Activated naive CD8-positive, alpha-beta T cell (primary cell): ENCODE data around the gene CDH4.

Experiments used
- H3K27ac Mint-ChIP-seq: one replicate; pipeline ENCODE4 v1.8.0; 2021; ENCODE audit warnings: mixed read lengths
- H3K27me3 Mint-ChIP-seq: one replicate; pipeline ENCODE4 v1.8.0; 2021; ENCODE audit warnings: mixed read lengths
- H3K36me3 Mint-ChIP-seq: one replicate; pipeline ENCODE4 v1.8.0; 2021; ENCODE audit warnings: mixed read lengths
- H3K4me1 Mint-ChIP-seq: one replicate; pipeline ENCODE4 v1.8.0; 2021; ENCODE audit warnings: low read depth, mixed read lengths
- H3K4me3 Mint-ChIP-seq: one replicate; pipeline ENCODE4 v1.8.0; 2021; ENCODE audit warnings: mild to moderate bottlenecking, mixed read lengths
- H3K9me3 Mint-ChIP-seq: one replicate; pipeline ENCODE4 v1.8.0; 2021; ENCODE audit warnings: low read depth, mixed read lengths

CDH4 gene

GRCh38 chr20:61930776-61931475, 678.9 kb downstream of the CDH4 start:
- H3K36me3 Mint-ChIP-seq: no peaks in the 10 kb centered on the region
- no peaks in the 10 kb centered on the region for H3K4me1 Mint-ChIP-seq
- no peak overlapping the region for H3K27ac Mint-ChIP-seq

GRCh38 chr20:61931476-61932198, 679.6 kb downstream of the CDH4 start:
- H3K27me3 Mint-ChIP-seq: no peaks in the 10 kb centered on the region
- H3K4me1 Mint-ChIP-seq: no peaks in the 10 kb centered on the region
- no peak overlapping the region for H3K27ac Mint-ChIP-seq
- H3K4me3 Mint-ChIP-seq: no peak overlapping the region
- no peaks in the 10 kb centered on the region for H3K36me3 Mint-ChIP-seq
- no peaks in the 10 kb centered on the region for H3K9me3 Mint-ChIP-seq

More at GRCh38 chr20:61930776-61931475, 678.9 kb downstream of the CDH4 start:
- Mint-ChIP-seq H3K9me3 (no peaks in the 10 kb centered on the region), H3K27me3 (no peaks in the 10 kb centered on the region), H3K4me3 (no peak overlapping the region)

- Mint-ChIP-seq H3K27ac (no peak overlapping the region), H3K27me3 (no peaks in the 10 kb centered on the region), H3K4me1 (no peaks in the 10 kb centered on the region), H3K36me3 (no peaks in the 10 kb centered on the region), H3K4me3 (no peak overlapping the region), H3K9me3 (no peaks in the 10 kb centered on the region)
Observed at GRCh38 chr20:61932199-61932592, 680.1 kb downstream of the CDH4 start.

GRCh38 chr20:61932711-61933480, 680.8 kb downstream of the CDH4 start:
- Mint-ChIP-seq H3K36me3 (no peaks in the 10 kb centered on the region), H3K27me3 (no peaks in the 10 kb centered on the region), H3K9me3 (no peaks in the 10 kb centered on the region), H3K4me1 (no peaks in the 10 kb centered on the region), H3K27ac (no peak overlapping the region), H3K4me3 (no peak overlapping the region)

GRCh38 chr20:61933481-61933950, 681.5 kb downstream of the CDH4 start:
- H3K36me3 Mint-ChIP-seq: no peaks in the 10 kb centered on the region
- H3K27ac Mint-ChIP-seq: no peak overlapping the region
- H3K9me3 Mint-ChIP-seq: no peaks in the 10 kb centered on the region
- no peaks in the 10 kb centered on the region for H3K27me3 Mint-ChIP-seq
- H3K4me1 Mint-ChIP-seq: no peaks in the 10 kb centered on the region
- no peak overlapping the region for H3K4me3 Mint-ChIP-seq

GRCh38 chr20:61933951-61934715, 682.1 kb downstream of the CDH4 start:
- Mint-ChIP-seq H3K27me3 (no peaks in the 10 kb centered on the region), H3K9me3 (no peaks in the 10 kb centered on the region), H3K4me3 (no peak overlapping the region), H3K36me3 (no peaks in the 10 kb centered on the region), H3K4me1 (no peaks in the 10 kb centered on the region), H3K27ac (no peak overlapping the region)

- H3K4me1 Mint-ChIP-seq: no peaks in the 10 kb centered on the region
- no peak overlapping the region for H3K27ac Mint-ChIP-seq
- no peak overlapping the region for H3K4me3 Mint-ChIP-seq
- H3K9me3 Mint-ChIP-seq: no peaks in the 10 kb centered on the region
- H3K36me3 Mint-ChIP-seq: no peaks in the 10 kb centered on the region
- no peaks in the 10 kb centered on the region for H3K27me3 Mint-ChIP-seq
Observed at GRCh38 chr20:61934716-61935530, 682.9 kb downstream of the CDH4 start.

GRCh38 chr20:61935926-61936700, 684.1 kb downstream of the CDH4 start:
- Mint-ChIP-seq H3K27me3 (no peaks in the 10 kb centered on the region), H3K27ac (no peak overlapping the region), H3K36me3 (no peaks in the 10 kb centered on the region), H3K9me3 (no peaks in the 10 kb centered on the region), H3K4me3 (no peak overlapping the region), H3K4me1 (no peaks in the 10 kb centered on the region)

GRCh38 chr20:61936701-61937131, 684.7 kb downstream of the CDH4 start:
- H3K4me1 Mint-ChIP-seq: no peaks in the 10 kb centered on the region
- no peak overlapping the region for H3K4me3 Mint-ChIP-seq
- no peaks in the 10 kb centered on the region for H3K27me3 Mint-ChIP-seq
- H3K36me3 Mint-ChIP-seq: no peaks in the 10 kb centered on the region
- no peak overlapping the region for H3K27ac Mint-ChIP-seq
- no peaks in the 10 kb centered on the region for H3K9me3 Mint-ChIP-seq

- Mint-ChIP-seq H3K36me3 (no peaks in the 10 kb centered on the region), H3K27ac (no peak overlapping the region)
Observed at GRCh38 chr20:61937146-61937962, 685.3 kb downstream of the CDH4 start.

GRCh38 chr20:61937963-61938838, 686.1 kb downstream of the CDH4 start:
- Mint-ChIP-seq H3K4me1 (no peaks in the 10 kb centered on the region), H3K27me3 (no peaks in the 10 kb centered on the region), H3K27ac (no peak overlapping the region), H3K36me3 (no peaks in the 10 kb centered on the region), H3K4me3 (no peak overlapping the region), H3K9me3 (no peaks in the 10 kb centered on the region)

More at GRCh38 chr20:61937146-61937962, 685.3 kb downstream of the CDH4 start:
- no peak overlapping the region for H3K4me3 Mint-ChIP-seq
- no peaks in the 10 kb centered on the region for H3K27me3 Mint-ChIP-seq
- no peaks in the 10 kb centered on the region for H3K9me3 Mint-ChIP-seq
- no peaks in the 10 kb centered on the region for H3K4me1 Mint-ChIP-seq
